Muscle of leg (tissue), 11 donors: ENCODE data around the gene GHITM. TPM values are rescaled to one million over a fixed set of nuclear protein-coding genes. Genes with fewer than 3 reads are reported as not detected.
"Not testable (repeated sequence)": the region's sequence is repeated elsewhere in the genome, so short reads cannot be mapped to it uniquely, and the experiment has no call there.

Experiments used
- DNase-seq: peaks from one replicate; pipeline ENCODE4 v3.0.0; 2013
- H3K27ac ChIP-seq: one replicate; pipeline ENCODE4 v1.5.1; 2013; ENCODE audit warnings: mild to moderate bottlenecking, low read length, control low read depth
- H3K27me3 ChIP-seq: one replicate; pipeline ENCODE4 v1.6.1; 2013; ENCODE audit warnings: low read length; ENCODE audit not compliant: control insufficient read depth, insufficient read depth
- H3K36me3 ChIP-seq: one replicate; pipeline ENCODE4 v1.6.1; 2013; ENCODE audit warnings: low read length; ENCODE audit not compliant: control insufficient read depth, insufficient read depth
- H3K4me1 ChIP-seq: one replicate; pipeline ENCODE4 v1.6.1; 2013; ENCODE audit warnings: low read length; ENCODE audit not compliant: control insufficient read depth, insufficient read depth
- H3K4me3 ChIP-seq: one replicate; pipeline ENCODE4 v1.5.1; 2013; ENCODE audit warnings: low read length, control low read depth
- H3K9me3 ChIP-seq: replicated peaks from 2 replicates; pipeline ENCODE4 v1.6.1; 2013; ENCODE audit warnings: low read depth, low read length; ENCODE audit not compliant: control insufficient read depth
- WGBS: methylation state at CpG from one replicate; pipeline ENCODE4 v1.1.5; 2013; ENCODE audit warnings: missing lambda C conversion rate; ENCODE audit not compliant: insufficient coverage; 5-methylcytosine and 5-hydroxymethylcytosine counted together
- polyA plus RNA-seq, 8 donors: library from polyadenylated mRNA; unstranded; fragments of 120-200 nt; gene quantifications; one replicate each; pipeline versions ENCODE4 v1.2.1 to v1.2.3, GENCODE V29; 2013; ENCODE audit warnings: inconsistent platforms in 1 of 8, low replicate concordance in 1 of 8; ENCODE audit not compliant: insufficient read length in 8 of 8, insufficient read depth in 1 of 8
- total RNA-seq: library from RNA; stranded (reverse); fragments of 120-200 nt; gene quantifications from one replicate; pipeline ENCODE4 v1.2.4, GENCODE V29; 2013

GHITM gene
- total and polyA plus RNA-seq, 9 donors, result 95.8 to 115 (median 105) TPM

- Histone ChIP-seq H3K4me1 (no peaks in the 10 kb centered on the region), H3K9me3 (no peaks in the 10 kb centered on the region), H3K4me3 (no peak overlapping the region), H3K36me3 (no peaks in the 10 kb centered on the region), H3K27ac (no peak overlapping the region), H3K27me3 (no peaks in the 10 kb centered on the region)
- no peak for DNase-seq
- 35% methylated on average over 5 of the region's 13 CpGs for WGBS
Observed at GRCh38 chr10:84114088-84114667, 25.1 kb upstream of the GHITM start.

- not testable (repeated sequence) for H3K36me3 ChIP-seq, H3K27ac ChIP-seq, H3K9me3 ChIP-seq, H3K4me3 ChIP-seq, H3K27me3 ChIP-seq, DNase-seq, H3K4me1 ChIP-seq
- WGBS, result 86% methylated on average over 2 of the region's 2 CpGs
Observed at GRCh38 chr10:84117204-84117603, 22.1 kb upstream of the GHITM start.

DNA sequence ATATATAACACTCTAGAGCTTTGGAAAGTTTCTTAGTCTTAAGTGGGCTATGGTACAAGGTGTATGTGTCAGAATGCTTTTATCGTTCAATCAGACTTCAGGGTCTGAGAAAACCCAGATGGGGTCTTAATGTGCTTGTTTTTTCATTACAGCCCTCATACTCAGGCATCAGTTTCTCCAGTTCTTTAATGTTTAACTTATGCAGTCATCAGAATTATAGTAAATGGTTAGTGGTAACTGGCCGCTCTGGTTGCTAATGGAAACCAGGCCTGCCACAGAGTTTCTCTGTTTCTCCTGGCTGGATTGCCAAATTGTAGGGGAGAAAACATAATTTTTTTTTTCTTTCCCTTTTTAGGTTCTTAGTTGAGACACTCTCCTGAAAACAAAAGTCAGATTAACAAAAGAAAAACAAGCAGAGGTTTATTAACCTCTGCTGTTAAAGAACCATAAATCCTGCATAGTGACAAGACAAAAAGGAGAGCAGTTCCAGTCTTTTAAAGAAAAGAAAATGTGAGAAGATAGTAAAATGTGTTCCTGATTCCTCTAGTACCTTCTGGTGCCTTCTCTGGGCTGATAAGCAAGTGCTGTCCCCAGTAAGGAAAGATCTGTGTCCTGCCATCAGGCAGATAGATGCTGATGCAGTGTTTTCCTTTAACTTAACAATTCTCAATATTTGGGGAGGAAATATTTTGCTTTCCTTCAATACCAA lies 21.5 kb upstream of the GHITM start:
- Histone ChIP-seq H3K4me1 (no peaks in the 10 kb centered on the region), H3K27me3 (no peaks in the 10 kb centered on the region), H3K27ac (no peak overlapping the region), H3K4me3 (no peak overlapping the region), H3K9me3 (no peaks in the 10 kb centered on the region), H3K36me3 (no peaks in the 10 kb centered on the region)
- WGBS, result no CpG with 5 or more reads among the region's 2 CpGs
- no peak for DNase-seq

- DNase-seq, result no peak
- H3K27ac ChIP-seq, result no peak overlapping the region
- H3K4me1 ChIP-seq, result no peaks in the 10 kb centered on the region
- WGBS, result 76% methylated on average over 6 of the region's 12 CpGs
- H3K27me3 ChIP-seq, result no peaks in the 10 kb centered on the region
- no peaks in the 10 kb centered on the region for H3K36me3 ChIP-seq
- H3K9me3 ChIP-seq, result no peaks in the 10 kb centered on the region
- H3K4me3 ChIP-seq, result no peak overlapping the region
Observed at GRCh38 chr10:84118395-84119006, 20.8 kb upstream of the GHITM start.

GRCh38 chr10:84123362-84123761 lies 15.9 kb upstream of the GHITM start:
- H3K4me1 ChIP-seq, result no peaks in the 10 kb centered on the region
- no peak overlapping the region for H3K27ac ChIP-seq
- no CpG with 5 or more reads among the region's 1 CpG for WGBS
- no peak for DNase-seq
- peaks cover 12% of the 10 kb centered on the region for H3K9me3 ChIP-seq
- no peaks in the 10 kb centered on the region for H3K36me3 ChIP-seq
- H3K27me3 ChIP-seq, result no peaks in the 10 kb centered on the region
- H3K4me3 ChIP-seq, result no peak overlapping the region

- H3K27ac ChIP-seq, H3K4me1 ChIP-seq, H3K4me3 ChIP-seq, DNase-seq, H3K27me3 ChIP-seq, H3K36me3 ChIP-seq: not testable (repeated sequence)
- peaks cover 12% of the 10 kb centered on the region for H3K9me3 ChIP-seq
- 80% methylated on average over 6 of the region's 10 CpGs for WGBS
Observed at GRCh38 chr10:84125910-84126784, 13.2 kb upstream of the GHITM start.

GRCh38 chr10:84126785-84127167 lies 12.5 kb upstream of the GHITM start:
- WGBS, result no CpG with 5 or more reads among the region's 1 CpG
- H3K4me3 ChIP-seq, result no peak overlapping the region
- no peak overlapping the region for H3K27ac ChIP-seq
- H3K9me3 ChIP-seq, result peaks cover 12% of the 10 kb centered on the region
- no peak for DNase-seq
- H3K4me1 ChIP-seq, result no peaks in the 10 kb centered on the region
- H3K27me3 ChIP-seq, result no peaks in the 10 kb centered on the region
- no peaks in the 10 kb centered on the region for H3K36me3 ChIP-seq

DNA sequence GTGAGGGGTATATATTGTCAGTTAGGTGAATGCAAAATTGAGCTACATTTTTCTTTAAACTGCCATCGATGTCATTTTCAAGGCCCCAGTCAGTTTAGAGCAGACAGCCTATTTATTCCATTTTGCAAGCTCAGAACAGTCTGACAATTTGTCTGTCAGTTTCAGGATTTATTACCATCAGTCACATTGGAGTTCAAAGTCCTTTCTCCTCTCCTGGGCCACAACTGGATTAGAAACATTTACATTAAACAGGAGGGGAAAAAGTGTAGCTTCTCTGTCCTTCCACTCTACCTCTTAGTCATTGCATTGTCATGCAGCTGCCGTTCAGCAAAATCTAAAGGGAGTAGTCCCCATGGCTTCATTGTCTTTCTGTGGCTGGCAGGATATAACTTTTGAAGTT lies 3.5 kb upstream of the GHITM start:
- H3K4me1 ChIP-seq, result peaks cover 9% of the 10 kb centered on the region
- no peak overlapping the region for H3K27ac ChIP-seq
- no peaks in the 10 kb centered on the region for H3K27me3 ChIP-seq
- no peak for DNase-seq
- no peak overlapping the region for H3K4me3 ChIP-seq
- H3K9me3 ChIP-seq, result no peaks in the 10 kb centered on the region
- 73% methylated on average over 2 of the region's 2 CpGs for WGBS
- H3K36me3 ChIP-seq, result no peaks in the 10 kb centered on the region

GRCh38 chr10:84137811-84138210 lies 1.5 kb upstream of the GHITM start:
- no peak for DNase-seq
- Histone ChIP-seq H3K36me3 (no peaks in the 10 kb centered on the region), H3K27ac (no peak overlapping the region), H3K4me1 (peaks cover 9% of the 10 kb centered on the region), H3K9me3 (no peaks in the 10 kb centered on the region), H3K4me3 (no peak overlapping the region), H3K27me3 (no peaks in the 10 kb centered on the region)
- no CpG with 5 or more reads among the region's 2 CpGs for WGBS
